Stomach smooth muscle (tissue), 2 donors: ENCODE results near the gene NSUN6.
"Not testable (repeated sequence)": the region's sequence is repeated elsewhere in the genome, so short reads cannot be mapped to it uniquely, and the experiment has no call there.

Experiments
- H3K27ac ChIP-seq: one replicate; pipeline ENCODE4 v1.7.0; 2013; ENCODE audit warnings: mild to moderate bottlenecking, low read length, inconsistent platforms
- H3K27me3 ChIP-seq, 2 donors: one replicate each; pipeline ENCODE4 v1.7.0; 2013; ENCODE audit warnings: low read length in 2 of 2; ENCODE audit not compliant: insufficient read depth in 2 of 2, control insufficient read depth in 1 of 2
- H3K36me3 ChIP-seq, 2 donors: one replicate each; pipeline ENCODE4 v1.7.0; 2013; ENCODE audit warnings: low read length in 2 of 2; ENCODE audit not compliant: control insufficient read depth in 2 of 2, insufficient read depth in 2 of 2
- H3K4me1 ChIP-seq: one replicate; pipeline ENCODE4 v1.7.0; 2013; ENCODE audit warnings: low read length; ENCODE audit not compliant: control insufficient read depth, insufficient read depth
- H3K4me3 ChIP-seq, 2 donors: one replicate each; pipeline ENCODE4 v1.7.0; 2013; ENCODE audit warnings: low read length in 2 of 2
- H3K9ac ChIP-seq, 2 donors: one replicate each; pipeline ENCODE4 v1.7.0; 2013; ENCODE audit warnings: low read length in 2 of 2, mild to moderate bottlenecking in 1 of 2
- H3K9me3 ChIP-seq, 2 donors: one replicate each; pipeline ENCODE4 v1.7.0; 2013; ENCODE audit warnings: low read length in 2 of 2; ENCODE audit not compliant: control insufficient read depth in 2 of 2
- donor health status: healthy.
- donor health status: Pancreatic carcinoma.

Gene NSUN6

GRCh38 chr10:18659125-18659818 is 7.9 kb upstream of the NSUN6 start, which contains the start of gene ARL5B:
ARL5B (plus strand) TSS chr10:18659431; CDS start chr10:18659638, 207 bp downstream.
- H3K4me1 ChIP-seq: peaks cover 6% of the 10 kb centered on the region
- peak within 1 kb of the TSS; percentile 95 for H3K27ac ChIP-seq
- H3K4me3 ChIP-seq: peak within 1 kb of the TSS; percentile 91 to 98
- no peaks in the 10 kb centered on the region for H3K27me3 ChIP-seq
- H3K36me3 ChIP-seq: no peaks in the 10 kb centered on the region
- peak within 1 kb of the TSS; percentile 99 for H3K9ac ChIP-seq
- no peaks in the 10 kb centered on the region for H3K9me3 ChIP-seq

- H3K4me3 ChIP-seq: peak overlapping the region; percentile 91 to 98
- H3K9ac ChIP-seq: peak overlapping the region; percentile 99
- H3K4me1 ChIP-seq: peaks cover 6% of the 10 kb centered on the region
- peak overlapping the region; percentile 95 for H3K27ac ChIP-seq
- H3K9me3 ChIP-seq: no peaks in the 10 kb centered on the region
- no peaks in the 10 kb centered on the region for H3K36me3 ChIP-seq
- H3K27me3 ChIP-seq: no peaks in the 10 kb centered on the region
Observed at GRCh38 chr10:18658271-18659124, 7.1 kb upstream of the NSUN6 start.

- Histone ChIP-seq H3K27me3 (no peaks in the 10 kb centered on the region), H3K36me3 (no peaks in the 10 kb centered on the region), H3K4me3 (no peak overlapping the region), H3K9ac (no peak overlapping the region), H3K27ac (no peak overlapping the region), H3K4me1 (peaks cover 6% of the 10 kb centered on the region), H3K9me3 (no peaks in the 10 kb centered on the region)
Observed at GRCh38 chr10:18656724-18657123, 5.3 kb upstream of the NSUN6 start.

GRCh38 chr10:18653112-18653511 is 1.7 kb upstream of the NSUN6 start:
- no peak overlapping the region for H3K27ac ChIP-seq

GRCh38 chr10:18650404-18650997 is 886 bp downstream of the NSUN6 start:
- Histone ChIP-seq H3K27ac (no peak overlapping the region), H3K36me3 (peaks cover under 1 to 2% of the 10 kb centered on the region in 2 donors), H3K9me3 (no peaks in the 10 kb centered on the region), H3K27me3 (no peaks in the 10 kb centered on the region), H3K4me3 (peak overlapping the region; percentile 91 to 92), H3K4me1 (no peaks in the 10 kb centered on the region), H3K9ac (peak overlapping the region; percentile 75 to 90)

More at GRCh38 chr10:18653112-18653511, 1.7 kb upstream of the NSUN6 start:
- H3K9ac ChIP-seq: no peak overlapping the region
- H3K4me1 ChIP-seq: peaks cover under 1% of the 10 kb centered on the region
- H3K27me3 ChIP-seq: no peaks in the 10 kb centered on the region
- no peaks in the 10 kb centered on the region for H3K36me3 ChIP-seq
- H3K4me3 ChIP-seq: no peak overlapping the region
- no peaks in the 10 kb centered on the region for H3K9me3 ChIP-seq

GRCh38 chr10:18649364-18649959 is 1.9 kb downstream of the NSUN6 start:
- peaks cover 2 to 3% of the 10 kb centered on the region in 2 donors for H3K36me3 ChIP-seq
- no peaks in the 10 kb centered on the region for H3K9me3 ChIP-seq
- H3K4me1 ChIP-seq: no peaks in the 10 kb centered on the region
- no peak overlapping the region for H3K27ac ChIP-seq
- H3K9ac ChIP-seq: no peak overlapping the region
- H3K4me3 ChIP-seq: no peak overlapping the region
- H3K27me3 ChIP-seq: no peaks in the 10 kb centered on the region

- H3K4me3 ChIP-seq: no peak overlapping the region
- no peaks in the 10 kb centered on the region for H3K27me3 ChIP-seq
- H3K36me3 ChIP-seq: peaks cover 2 to 7% of the 10 kb centered on the region in 2 donors
- no peak overlapping the region for H3K27ac ChIP-seq
- no peak overlapping the region for H3K9ac ChIP-seq
- H3K4me1 ChIP-seq: no peaks in the 10 kb centered on the region
- H3K9me3 ChIP-seq: no peaks in the 10 kb centered on the region
Observed at GRCh38 chr10:18647945-18648344, 3.4 kb downstream of the NSUN6 start.

GRCh38 chr10:18647151-18647550 is 4.2 kb downstream of the NSUN6 start:
- Histone ChIP-seq H3K9me3 (no peaks in the 10 kb centered on the region), H3K27me3 (no peaks in the 10 kb centered on the region), H3K4me1 (no peaks in the 10 kb centered on the region), H3K9ac (no peak overlapping the region), H3K36me3 (peaks cover 2 to 7% of the 10 kb centered on the region in 2 donors), H3K4me3 (no peak overlapping the region), H3K27ac (no peak overlapping the region)

GRCh38 chr10:18639719-18640118 is 11.7 kb downstream of the NSUN6 start:
- not testable (repeated sequence) for H3K9ac ChIP-seq, H3K4me1 ChIP-seq, H3K27ac ChIP-seq

GRCh38 chr10:18637400-18637799 is 14.0 kb downstream of the NSUN6 start:
- not testable (repeated sequence) for H3K4me3 ChIP-seq, H3K9ac ChIP-seq, H3K9me3 ChIP-seq, H3K4me1 ChIP-seq, H3K27ac ChIP-seq, H3K27me3 ChIP-seq, H3K36me3 ChIP-seq

More at GRCh38 chr10:18639719-18640118, 11.7 kb downstream of the NSUN6 start:
- not testable (repeated sequence) for H3K9me3 ChIP-seq, H3K27me3 ChIP-seq, H3K36me3 ChIP-seq, H3K4me3 ChIP-seq
